ENCODE results near the gene MIEF1.

The MIEF1 gene

GRCh38 chr22:39563571-39564428 lies 61.7 kb downstream of the MIEF1 start:
- DNase-seq: no peak

- DNase-seq: no peak
Measured at GRCh38 chr22:39565414-39565944, 63.4 kb downstream of the MIEF1 start.

- DNase-seq: peak; percentile 26
Measured at GRCh38 chr22:39567135-39567946, 65.3 kb downstream of the MIEF1 start.
